Central memory CD4-positive, alpha-beta T cell (primary cell): ENCODE data around the gene VSIG2.
A peak's percentile ranks its signal among the peaks of the same experiment; 100 is the strongest.

ENCODE experiments used
- DNase-seq: peaks from one replicate; pipeline ENCODE4 v3.0.0; 2022

Gene VSIG2

DNA sequence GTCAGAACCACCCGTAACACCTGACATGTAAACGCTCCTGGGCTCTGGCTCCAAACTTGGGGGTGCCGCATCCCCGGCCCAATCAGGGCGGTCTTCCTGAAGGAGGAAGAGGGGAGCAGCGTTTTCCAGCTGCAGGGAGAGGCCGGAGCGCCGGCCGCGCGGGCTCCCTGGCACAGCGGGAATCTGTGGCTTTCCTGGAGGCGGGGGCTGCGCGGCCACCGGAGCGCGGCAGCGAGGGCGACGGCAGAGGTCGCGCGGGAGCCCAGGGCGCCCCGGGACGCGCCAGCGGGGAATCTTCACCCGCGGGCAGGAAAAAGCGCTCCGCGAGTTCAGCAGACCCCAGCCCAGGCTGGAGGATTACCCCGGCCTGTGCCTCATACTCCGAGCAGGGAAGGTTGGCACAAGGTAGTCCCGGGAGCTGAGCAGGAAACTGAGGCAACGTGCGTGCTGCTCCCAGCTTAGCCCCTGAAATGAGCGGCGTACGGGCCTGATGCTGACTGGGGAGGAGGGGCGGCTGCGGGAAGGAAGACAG lies 10.6 kb upstream of the VSIG2 start:
- DNase-seq, result no peak

DNA sequence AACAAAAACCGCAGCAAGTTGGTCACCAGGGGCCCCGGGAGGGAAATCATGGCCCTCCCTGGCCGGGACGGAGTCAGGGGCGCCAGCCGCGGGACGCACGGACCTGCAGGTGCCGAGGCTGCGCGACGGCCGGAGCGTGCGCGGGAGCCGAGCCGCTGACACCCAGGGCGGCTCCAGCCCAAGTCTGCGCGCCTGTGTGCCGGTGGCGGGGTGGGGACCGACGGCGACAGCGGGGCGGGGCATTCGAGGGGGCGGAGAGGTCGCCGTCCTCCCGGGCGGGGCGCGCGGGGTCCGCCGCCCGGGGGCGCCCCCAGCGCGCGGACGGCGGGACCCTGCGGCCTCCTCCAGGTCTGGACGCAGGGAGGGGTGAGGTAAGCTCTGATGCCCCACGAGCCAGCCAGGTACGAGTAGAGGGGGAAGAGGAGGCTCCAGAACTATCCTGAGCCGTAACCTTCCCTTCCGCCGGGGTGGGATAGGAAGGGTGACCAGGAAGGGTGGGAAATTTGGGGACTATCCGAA lies 10.1 kb upstream of the VSIG2 start, which contains the start of gene ESAM:
ESAM (minus strand) TSS at position 186 of the 519 bp plus-strand sequence; CDS start at position 50, 136 bp downstream.
- DNase-seq, result peak; percentile 53

DNA sequence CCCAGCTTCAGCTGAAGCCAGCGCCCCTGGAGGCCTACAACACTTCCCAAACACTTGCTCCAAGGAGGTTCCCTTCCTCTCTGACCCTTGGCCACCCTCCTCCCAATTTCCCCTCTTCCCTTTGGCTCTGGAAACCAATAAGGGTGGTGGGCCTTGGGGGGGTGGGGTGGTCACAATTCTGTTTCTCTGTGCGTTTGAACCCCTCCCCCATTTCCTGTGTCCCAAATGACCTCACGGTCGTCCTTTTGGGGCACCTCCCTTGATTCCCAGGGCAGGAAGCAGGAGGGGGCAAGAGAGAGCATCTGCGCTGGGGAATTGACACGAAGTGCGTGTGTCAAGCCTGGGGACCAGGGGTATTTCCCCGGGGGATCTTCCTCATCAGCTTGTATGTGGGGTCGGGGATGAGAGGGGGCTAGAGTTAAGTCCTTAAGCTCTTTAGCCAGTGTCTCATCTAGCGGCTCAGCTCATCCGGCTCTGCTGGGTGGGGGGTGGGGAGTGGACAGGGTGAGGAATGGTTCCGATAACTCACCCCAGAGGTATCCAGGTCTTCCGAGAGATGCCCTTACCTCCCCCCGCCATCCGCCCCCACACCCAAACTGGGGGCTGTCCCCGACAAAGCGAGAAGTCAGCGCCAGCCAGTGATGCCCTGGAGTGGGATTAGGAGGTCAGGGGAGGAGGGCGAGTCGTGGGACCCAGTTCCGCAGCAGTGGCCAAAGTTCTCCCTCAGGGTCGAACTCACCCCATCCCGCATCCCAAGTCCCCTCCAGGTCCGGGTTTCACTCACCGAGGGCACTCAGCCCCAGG lies 9.4 kb upstream of the VSIG2 start:
- no peak for DNase-seq

DNA sequence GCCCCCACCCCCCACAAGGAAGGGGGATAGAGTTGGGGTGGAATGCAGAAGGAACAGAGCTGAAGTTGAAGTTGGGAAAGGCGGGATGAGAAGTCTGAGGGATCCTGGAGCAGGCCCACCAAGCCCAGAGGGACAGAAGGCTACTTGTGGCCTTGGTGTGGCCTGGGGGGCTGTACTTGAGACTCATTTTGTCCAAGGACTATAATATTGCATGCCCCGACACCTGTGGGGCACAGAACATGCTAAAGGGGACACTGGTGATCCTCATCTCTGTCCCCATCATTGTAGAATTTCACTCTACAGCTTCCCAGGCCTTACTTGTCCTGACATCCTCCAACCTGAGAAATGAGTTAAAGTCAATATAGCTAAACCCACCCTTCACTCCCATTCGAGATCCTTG lies 8.8 kb upstream of the VSIG2 start:
- DNase-seq, result no peak

DNA sequence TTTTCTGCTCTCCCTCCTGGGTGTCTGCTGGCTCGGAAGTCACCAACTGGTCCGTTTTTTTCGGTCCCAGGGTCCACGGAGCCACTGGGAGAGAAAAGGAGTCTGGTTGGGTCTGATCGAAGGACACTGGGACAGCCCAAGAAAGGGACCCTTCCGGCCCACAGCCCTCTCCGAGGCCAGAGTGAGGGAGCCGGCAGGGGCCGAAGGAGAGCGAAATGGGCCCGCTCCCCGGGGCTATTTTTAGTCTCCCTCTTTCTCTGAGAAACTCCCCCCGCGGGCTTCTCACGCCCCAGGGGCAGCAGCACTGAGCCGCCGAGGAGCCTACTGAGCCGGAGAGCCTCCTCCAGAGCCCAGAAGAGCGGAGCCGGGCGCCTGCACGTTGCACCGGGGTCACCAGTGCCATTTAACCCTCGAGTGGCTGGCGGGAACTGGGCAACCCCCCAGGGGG lies 8.2 kb upstream of the VSIG2 start:
- DNase-seq, result no peak

DNA sequence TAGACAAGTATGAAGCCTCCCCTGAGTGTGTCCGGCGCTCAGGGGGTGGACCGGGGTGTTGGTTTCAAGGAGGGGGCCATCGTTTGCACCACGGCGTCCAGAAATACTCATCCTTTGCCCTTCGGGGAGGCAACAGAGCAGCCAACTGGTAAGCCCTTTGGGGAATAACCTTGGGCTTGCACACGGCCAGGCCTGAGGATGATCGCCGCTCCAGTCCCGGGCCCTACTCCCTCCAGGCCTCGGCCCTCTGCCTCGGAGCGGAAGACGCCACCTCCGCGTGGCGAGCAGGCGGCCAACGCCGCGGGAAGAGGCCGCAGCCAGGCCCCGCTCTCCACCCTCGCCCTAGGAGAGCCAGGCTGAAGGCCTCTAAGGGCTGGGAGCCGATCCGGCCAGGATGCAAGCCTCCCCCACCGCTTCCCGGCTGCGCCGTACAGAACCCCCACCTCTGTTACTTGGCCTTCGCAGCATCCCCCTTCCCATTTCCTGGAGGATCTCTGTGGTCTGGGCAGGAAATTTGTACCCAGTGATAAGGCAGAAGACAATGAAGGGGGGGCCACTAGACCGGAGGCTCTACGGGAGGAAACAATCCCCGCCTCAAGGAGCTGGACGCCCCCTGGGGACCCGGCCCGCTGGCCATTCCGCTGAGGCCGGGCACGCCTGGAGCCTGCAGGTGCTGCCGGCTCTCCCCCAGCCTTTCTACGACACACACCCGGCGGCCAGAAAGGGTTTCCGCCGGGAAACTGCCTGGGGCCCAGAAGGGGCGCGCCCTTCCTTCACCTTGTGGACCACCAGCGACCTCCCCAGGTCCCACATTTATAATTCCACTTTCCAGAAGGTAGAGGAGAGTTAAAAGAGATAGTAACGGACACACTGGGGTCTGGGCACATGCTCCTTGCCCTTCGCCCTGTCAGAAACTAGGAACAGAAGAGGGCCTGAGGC lies 7.5 kb upstream of the VSIG2 start:
- DNase-seq, result no peak

DNA sequence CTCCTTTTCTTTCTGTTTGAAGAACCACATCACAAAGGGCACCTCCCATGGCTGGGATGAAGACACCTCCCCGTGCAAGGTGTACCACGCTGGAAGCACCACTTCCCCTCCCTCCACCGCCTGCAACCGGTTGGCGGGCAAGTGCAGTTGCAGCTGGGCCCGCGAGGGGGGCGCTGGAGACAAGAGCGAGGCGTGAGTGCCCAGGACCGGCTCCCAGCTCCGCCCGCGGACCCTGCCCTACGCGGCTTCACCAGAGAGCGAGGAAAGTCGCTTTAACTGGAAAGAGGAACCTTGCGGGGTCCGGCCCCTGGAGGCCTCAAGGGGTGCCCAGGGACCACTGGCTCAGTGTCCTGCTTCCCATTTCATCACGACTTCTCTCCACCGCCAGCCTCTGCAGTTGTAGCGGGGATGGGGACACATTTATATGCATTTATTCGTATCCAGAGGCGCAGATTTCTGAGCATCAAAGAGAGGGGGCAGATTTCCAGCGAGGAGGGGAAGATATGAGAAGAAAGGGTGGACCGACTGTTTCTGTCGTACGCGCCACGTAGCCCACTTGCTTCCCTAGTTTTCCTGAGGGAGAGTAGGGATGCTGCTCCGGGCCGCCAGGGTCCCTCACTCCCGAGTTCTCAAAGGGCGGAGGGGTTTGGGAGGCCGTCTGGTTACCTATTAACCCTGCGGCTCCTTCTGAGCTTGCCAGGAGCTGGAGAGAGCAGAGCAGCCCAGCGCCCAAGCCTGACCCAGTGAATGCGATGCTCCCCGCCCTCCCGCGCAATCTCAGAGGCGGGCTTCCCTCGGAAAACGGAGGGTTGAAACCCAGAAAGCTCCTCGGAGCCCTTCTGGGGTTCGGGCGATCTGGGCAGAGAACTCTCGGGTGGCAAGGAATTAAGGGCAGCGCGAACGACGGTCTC lies 6.6 kb upstream of the VSIG2 start:
- DNase-seq, result peak; percentile 57

DNA sequence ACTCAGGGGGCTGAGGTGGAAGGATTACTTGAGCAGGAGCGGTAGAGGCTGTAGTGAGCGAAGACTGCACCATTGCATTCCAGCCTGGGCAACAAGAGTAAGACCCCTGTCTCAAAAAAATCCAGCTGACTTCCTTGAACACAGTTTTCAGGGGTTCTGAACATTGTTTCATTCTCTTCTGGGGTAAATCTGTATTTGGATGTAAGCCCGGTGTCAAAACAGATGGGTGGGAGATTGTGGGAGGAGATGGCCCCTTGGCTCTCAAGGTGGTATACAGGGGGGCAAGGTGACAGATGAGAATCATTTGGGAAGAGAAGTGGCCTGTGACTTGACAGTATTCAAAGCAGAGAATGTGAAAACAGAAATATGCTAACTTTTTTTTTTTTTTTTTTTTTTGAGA lies 5.3 kb upstream of the VSIG2 start:
- no peak for DNase-seq

DNA sequence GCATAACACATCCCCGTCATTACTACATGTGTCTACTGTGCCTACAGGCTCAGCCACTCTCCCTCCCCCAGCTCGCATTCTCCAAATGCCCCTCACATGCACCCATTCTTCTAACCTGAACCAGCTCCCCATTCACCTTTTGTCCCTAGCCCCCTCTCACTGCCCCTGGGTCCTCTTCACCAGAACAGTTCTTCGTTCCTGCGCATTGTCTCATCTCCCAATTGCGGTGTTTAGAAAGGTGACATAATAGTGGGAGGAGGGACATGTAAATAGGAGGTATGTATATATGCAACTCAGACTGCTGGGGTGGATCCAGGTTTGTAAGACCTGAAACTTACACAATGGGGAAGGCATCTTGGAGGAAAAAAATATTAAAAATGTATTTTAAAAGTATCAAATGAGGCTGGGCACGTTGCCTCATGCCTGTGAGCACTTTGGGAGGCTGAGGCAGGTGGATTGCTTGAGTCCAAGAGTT lies 4.7 kb upstream of the VSIG2 start:
- no peak for DNase-seq

DNA sequence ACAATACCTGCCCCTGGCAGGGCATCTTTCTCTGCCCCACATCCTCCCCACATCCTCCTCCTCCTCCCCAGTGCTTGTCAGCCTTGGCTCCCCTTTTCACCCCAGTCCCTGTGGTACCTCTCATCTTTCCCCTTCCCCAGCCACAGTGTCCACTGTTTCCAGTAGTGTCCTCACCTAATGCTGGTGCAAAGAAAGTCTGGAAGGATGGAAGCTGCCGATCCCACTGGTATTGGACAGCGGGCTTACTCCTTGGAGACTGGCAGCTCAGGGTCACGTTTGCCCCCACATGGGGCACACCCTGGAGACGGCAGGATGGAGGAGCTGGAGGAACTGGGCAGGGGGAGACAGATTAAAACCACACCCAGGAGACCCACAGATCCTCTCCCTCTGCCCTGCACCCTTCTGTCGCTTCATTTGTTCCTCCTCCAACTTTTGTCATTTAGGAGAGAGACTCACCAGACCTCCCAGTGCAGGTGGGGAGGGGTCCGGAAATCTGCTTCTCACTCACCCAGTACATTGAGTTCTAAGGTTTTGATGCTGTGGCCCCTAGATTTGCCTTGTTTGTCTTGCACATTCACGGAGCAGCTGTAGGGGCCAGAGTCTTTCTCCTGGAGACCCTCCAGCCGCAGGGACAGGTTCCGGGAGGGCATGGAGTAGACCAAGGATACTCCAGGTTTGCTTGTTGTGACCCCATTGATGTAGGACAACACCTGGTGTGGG lies 4.1 kb upstream of the VSIG2 start:
- DNase-seq, result no peak

DNA sequence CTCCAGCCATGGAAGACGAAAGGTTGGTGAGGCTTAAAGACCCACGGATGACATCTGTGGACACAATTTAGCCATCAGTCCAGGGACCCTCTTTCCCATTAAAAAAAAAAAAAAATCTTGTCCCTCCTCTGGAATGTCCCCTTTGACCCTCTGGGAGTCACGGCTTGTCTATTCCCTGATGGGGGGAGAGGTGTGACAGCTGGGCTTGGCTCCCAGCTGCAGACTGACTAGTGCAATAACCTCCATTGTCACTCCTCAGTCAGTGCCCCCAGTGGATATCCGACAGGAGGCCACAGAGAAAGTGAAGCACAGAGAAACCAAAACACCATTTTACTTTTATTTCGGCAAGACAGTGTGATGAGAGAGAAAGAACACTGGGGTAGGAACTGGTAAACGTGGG lies 2.7 kb upstream of the VSIG2 start:
- DNase-seq, result no peak

DNA sequence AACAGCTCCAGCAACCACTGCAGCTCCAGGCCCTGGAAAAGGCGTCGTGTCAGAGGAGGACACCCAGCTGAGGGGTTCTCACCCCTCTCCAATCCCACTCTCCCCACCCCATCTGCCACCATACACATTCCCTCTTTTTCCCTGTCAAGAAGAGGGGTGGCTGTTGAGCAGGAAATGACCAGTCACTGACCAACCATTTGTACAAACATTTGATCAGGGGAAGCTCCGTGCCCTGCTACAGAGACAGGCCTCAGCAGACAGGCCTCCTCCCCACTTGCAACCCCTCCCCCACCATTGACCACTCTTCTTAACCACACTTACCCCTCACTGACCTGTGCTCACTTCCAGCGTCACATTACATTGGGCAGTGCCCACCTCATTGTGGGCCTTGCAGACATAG lies 2.3 kb upstream of the VSIG2 start:
- no peak for DNase-seq

DNA sequence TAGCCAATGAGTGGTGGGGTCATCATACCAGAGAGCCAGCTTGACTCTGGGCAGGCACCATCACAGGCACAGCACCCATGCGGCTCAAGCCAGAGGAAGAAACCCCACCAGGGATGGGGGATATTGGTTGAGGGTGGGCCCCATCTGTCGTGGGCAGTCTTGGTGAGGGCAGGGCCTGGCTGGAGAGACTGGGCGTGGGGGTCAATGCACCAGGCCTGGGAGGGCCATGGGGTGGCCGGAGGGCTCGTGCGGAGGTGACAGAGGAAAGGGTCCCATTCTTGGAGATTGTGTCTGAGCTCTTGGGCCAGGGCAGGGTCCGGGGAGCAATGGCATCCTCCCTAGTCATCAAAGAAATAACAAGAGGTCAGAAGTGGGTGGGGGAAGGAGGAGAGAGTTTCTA lies 1.6 kb upstream of the VSIG2 start:
- no peak for DNase-seq

DNA sequence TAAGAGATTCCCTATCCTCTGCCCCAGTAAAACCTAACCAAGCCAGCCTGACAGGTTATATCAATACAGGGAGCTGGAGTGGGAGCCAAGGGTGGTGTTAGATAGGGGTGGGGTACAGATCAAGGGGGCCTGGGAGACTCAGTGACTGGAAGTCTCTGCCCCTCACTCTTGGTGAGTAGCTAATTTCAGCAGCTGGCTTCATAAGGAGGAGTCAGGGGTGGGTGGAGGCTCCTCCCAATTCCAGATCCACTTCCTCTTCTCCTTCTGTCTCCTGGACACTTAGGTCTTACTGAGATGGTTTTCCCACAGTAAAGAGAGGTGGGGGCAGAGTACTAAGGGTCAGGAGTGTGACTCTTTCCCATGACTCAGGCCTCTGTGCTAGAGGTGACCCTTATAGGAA lies 1.1 kb upstream of the VSIG2 start:
- DNase-seq, result no peak

DNA sequence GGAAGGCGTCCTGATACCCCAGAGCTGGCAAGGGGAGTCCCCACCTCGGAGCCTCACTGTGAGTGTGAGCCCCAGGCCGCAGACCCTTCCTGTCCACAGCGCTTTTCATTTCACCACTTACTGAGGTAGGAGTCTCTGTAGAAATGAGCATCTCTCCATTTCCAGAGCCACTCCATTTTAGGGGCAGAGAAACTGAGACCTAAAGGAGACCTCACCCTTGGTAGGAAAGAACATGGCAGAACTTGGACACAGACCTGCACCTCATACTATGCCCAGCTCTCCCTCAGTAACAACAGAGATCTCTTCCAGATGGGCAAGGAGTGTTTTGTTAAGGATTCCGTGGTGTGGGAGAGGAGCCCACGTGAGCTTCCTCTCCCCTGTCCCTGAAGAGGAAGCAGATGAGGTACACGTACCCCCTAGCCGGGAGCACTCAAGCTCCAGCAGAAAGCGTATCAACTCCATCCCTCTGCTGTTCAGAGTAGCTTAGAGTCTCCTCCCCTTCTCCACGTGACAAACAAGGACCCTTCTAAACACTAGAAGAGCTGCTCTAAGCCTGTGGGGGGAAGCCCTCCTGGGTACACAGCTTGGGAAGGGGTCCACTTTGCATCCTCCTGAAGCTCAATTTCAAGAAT lies 532 bp upstream of the VSIG2 start:
- DNase-seq, result no peak

DNA sequence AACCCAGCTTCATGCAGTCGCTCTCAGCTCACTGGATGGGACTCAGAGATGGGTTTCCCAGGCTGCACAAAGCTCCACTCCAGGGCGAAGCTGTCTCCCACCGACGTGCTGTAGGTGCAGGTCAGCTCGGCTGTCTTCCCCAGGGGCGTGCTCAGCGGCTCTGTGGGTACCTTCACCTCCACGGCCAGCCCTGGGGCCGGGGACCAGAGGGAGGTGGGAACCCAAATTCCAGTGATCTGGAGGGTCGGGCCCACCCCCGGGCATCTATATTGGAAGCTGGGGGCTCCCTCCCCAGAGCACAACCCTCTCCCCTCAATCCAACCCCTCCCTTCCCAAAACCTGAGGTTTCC lies 689 bp downstream of the VSIG2 start:
- DNase-seq, result no peak

DNA sequence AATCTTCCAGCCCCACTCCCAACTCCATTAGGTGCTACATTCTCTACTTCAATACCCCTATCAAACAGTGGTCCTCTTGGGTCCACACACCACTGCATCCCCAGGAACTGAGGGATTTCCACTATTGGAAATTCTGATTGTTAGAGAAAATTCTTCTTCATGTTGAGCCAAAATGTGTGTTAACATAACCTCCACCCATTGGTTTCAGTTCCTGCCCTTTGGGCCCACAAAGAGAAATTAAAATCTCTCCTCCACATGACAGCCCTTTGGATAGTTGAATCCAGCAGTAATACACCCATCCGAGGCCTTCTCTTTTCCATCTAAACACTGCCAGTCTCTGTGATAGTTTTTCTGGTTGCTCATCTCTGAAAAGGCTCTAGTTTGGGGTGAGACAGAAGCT lies 2.1 kb downstream of the VSIG2 start:
- no peak for DNase-seq

DNA sequence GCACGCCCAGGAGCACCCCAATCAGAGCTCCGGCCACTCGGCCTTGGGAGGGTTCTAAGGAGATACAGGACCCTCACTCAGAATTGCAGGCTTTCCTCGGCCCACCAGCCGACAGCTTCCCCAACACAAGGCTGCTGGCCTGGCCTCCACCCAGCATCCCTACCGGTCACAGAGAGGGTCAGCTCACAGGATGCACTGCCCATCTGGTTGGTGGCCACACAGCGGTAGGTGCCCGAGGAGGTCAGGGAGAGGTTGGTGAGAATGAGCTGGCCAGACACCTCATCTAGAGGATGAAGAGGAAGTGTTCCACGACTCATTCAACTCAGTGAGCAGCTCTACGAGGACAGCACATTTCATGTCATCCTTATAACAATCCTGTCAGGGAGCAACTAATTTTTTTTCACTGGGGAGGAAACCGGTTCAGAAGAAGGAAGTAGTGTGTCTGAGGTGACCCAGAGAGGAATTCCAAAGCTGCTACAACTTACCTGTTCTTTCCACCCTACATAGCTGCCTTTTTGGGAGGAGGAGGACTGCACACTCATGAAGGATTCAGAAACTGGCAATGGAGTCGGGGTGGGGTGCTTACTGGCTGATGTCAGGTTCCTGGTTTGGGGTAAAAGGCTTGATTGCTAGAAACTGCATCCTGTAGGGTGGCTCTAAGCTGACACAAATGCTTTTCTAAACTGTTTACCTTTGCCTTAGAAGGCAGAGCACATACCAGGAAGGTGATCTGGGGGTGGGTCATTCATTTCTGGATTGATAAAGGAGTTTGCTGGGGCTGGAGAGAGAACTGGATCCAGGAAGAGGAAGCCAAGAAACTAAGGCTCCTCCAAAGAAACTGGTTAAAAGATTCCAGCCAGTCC lies 3.3 kb downstream of the VSIG2 start:
- no peak for DNase-seq

DNA sequence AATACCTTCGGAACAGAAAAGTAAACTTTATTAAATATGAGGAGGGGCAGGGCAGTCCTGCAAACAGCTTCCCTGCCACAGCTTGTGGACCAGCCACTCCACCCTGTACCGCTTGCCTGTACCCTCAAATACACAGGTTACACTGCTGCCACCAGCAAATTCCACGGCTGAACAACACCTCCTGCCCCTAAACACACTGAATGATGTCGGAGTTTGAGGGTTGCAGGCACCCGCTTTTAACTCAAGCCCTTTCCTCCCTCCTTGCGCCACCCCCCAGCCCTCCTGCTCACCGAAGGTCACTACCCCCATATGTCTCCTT lies 4.0 kb downstream of the VSIG2 start:
- no peak for DNase-seq
